ENCODE data around the gene PPM1J.

PPM1J gene

DNA sequence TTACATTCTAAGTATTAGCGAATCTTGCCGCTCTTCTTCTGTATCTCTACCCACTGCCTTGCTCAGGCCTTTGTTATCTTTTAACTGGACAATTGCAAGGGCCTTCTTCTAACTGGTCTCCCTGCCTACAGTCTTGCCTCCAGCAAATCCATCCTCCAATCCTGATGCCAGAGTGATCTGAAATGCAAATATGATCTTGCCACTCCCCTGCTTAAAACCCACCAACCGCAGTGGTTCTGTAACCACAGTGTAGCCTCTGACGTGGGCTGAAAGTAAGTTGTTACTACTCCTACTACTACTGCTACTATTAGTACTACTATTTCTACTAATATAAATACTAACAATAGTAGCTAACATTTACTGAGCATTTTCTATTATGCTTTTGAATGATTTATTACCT lies 28.3 kb downstream of the PPM1J start:
- no peak for DNase-seq

DNA sequence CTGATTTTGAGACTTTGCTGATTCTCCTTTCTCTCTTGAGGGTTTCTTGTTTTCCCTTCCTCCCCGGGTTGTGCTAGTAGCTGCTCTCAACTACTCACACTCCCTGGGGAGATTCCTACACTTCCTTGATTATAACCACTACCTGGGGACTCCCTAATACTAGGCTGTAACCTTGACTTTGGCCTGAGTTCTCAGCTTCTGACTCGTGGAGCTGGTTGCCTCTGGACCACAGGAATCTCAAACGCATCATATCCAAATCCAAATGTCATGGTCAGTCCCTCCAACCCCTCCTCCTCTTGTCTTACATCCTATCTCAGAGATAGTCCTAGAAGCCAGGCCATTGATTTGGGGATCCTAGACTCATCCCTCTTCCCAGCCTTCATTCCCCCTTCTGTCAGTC lies 28.7 kb downstream of the PPM1J start:
- DNase-seq, result no peak

DNA sequence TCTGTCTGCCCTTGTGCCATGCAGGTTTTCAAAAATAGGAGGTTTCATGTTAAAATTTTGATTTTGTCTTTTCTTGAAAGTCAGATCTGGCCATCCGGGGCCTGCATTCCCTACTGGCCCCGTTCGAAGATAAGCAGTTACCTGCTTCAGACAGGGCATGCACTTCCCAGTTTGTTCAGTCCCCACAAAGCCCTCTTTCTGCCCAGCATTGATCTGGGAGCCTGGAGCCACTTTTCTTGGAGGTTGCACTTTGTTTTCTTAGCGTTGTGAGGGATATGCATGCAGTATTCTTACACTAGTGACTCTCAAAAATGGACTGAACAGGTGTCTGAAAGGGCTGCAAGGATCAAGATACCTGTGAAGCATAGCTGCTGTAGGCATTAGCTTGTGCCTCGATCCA lies 29.2 kb downstream of the PPM1J start:
- no peak for DNase-seq

DNA sequence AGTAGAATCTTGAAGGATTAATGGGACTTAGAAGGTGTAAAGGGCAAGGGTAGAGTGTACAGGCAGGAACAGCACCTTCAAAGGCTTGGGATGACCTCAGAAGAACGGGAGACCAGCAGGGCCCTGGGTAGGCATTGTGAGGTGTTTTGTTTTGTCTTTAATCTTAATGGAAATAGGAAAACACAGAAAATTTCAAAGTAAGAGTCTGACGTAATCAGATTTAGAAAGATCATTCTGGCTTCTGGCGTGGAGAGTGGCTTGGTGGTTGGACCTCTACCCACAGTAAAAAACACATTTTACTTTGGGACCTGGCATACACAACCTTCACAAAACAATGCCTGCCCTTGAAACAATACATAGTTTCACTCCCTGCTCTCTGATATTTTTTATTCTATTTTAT lies 36.5 kb downstream of the PPM1J start:
- no peak for DNase-seq

DNA sequence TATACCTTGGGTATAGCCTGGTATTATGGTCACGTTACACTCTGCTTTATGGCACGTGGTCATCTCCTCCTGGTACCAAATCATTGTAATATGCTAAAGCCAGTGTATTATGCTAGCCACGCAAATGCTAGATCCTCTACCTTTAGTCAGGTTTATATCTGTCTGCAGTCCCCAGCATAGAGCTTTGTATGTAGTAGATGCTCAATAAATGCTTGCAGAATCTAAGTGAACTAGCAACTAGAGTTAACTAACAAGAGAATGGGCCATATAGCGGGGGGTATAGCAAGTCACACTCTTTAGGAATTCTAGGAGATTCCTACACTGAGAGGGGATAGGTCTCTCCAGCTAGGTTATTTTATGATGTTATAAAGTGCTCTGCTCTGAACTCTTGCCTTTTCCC lies 37.6 kb downstream of the PPM1J start:
- DNase-seq, result no peak

DNA sequence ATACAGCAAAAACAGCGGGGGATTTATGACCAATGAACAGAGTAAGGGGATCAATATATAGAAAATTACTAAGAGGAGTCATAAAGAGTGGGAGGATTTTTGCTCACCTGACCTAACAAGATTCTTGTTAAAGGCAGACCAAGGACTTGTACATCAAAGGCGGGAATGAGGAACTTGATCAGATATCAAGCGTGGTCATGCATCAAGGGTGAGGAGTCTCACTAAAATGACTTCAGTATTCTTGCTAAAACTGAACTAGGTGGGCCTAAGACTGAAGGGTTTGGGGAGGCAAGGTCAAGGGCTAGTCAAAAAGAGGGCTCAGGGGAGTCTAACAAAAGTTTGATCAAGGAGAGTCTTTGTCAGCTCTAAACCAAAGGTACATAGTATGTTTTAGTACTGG lies 38.6 kb downstream of the PPM1J start:
- DNase-seq, result no peak

- DNase-seq, result no peak
Observed at GRCh38 chr1:112675728-112676381, 39.3 kb downstream of the PPM1J start.

GRCh38 chr1:112674986-112675727 lies 40.0 kb downstream of the PPM1J start:
- no peak for DNase-seq

DNA sequence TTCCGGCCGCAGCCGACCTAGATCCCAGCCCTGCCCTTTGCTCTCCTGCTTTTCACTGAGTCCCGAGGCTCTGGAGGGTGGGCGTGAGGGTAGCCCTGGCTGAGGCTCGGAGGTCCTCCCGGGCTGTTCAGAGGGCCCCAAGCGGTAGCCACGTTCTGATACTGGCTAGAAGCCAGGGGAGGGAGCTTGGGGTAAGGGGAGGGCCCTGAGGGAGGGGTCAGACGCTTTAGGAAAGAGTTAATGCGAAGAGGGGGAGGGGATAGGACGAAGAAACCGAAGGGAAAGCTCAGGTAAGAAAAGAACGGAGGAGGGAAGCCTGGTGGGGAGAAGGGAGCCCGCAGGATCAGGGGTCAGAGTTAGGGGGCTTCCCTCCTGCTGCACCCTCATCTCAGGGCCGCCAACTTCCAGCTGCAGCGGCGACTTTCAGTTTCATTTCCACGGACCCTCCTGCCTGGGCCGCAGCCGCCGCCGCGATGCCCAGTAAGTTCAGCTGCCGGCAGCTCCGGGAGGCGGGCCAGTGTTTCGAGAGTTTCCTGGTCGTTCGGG lies 40.6 kb downstream of the PPM1J start, which contains the start of gene MOV10:
MOV10 (plus strand) TSS at position 220 of the 546 bp plus-strand sequence; CDS start at position 474, 254 bp downstream.
- no peak for DNase-seq

- no peak for DNase-seq
Observed at GRCh38 chr1:112673592-112674439, 41.3 kb downstream of the PPM1J start.

DNA sequence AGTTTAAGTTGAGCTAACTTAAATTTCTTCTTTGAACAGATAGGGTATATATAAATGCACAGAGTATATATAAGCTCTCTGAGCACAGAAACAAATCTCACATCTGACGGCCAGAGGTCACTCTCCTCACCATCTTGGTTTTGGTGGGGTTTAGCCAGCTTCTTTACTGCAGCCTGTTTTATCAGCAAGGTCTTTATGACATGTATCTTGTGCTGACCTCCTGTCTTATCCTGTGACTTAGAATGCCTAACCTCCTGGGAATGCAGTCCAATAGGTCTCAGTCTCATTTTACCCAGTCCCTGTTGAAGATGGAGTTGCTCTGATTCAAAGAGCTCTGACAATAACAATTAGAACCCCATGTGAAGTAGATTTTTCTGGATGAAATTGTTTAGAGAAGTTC lies 42.3 kb downstream of the PPM1J start:
- DNase-seq, result no peak

- no peak for DNase-seq
Observed at GRCh38 chr1:112672009-112672408, 43.1 kb downstream of the PPM1J start.

DNA sequence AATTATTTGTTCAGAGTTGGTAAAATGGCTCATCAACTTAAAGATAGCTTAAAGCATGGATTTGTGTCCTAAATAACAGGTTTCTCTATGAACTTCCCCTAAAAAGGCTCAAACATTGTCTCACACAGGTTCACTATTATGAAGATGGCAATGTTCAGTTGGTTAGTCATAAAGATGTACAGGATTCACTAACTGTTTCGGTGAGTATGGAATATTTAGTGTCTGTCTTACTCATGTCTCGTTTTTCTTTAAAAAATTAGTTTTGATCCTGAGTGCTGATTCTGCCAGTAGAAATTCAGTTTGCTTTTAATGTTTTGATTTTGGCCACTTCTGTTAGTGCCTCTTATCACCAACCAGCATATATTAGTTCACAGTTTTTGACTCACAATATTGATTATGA lies 48.2 kb downstream of the PPM1J start:
- no peak for DNase-seq

GRCh38 chr1:112665857-112666256 lies 49.3 kb downstream of the PPM1J start:
- no peak for DNase-seq

All from cortex of kidney (tissue), 1 donor.